ENCODE data around the gene NCOA6.
A peak's percentile ranks its signal among the peaks of the same experiment; 100 is the strongest.

Gene NCOA6

GRCh38 chr20:34852298-34852697 lies 26.8 kb upstream of the NCOA6 start:
- DNase-seq (ENCODE audit: low read depth) = no peak
- TF ChIP-seq CTCF (conservative IDR thresholded peaks at IDR 0.05; ENCODE audit: low read depth, low read length) = no peak
- H3K4me3 ChIP-seq (ENCODE audit: low read depth, low read length) = no peak overlapping the region

- TF ChIP-seq CTCF (conservative IDR thresholded peaks at IDR 0.05; ENCODE audit: low read depth, low read length) = no peak
- DNase-seq (ENCODE audit: low read depth) = no peak
- no peak overlapping the region for H3K4me3 ChIP-seq (ENCODE audit: low read depth, low read length)
These were observed 25.5 kb upstream of the NCOA6 start for GRCh38 chr20:34850969-34851368.

- H3K4me3 ChIP-seq (ENCODE audit: low read depth, low read length) = no peak overlapping the region
- no peak for DNase-seq (ENCODE audit: low read depth)
- TF ChIP-seq CTCF (conservative IDR thresholded peaks at IDR 0.05; ENCODE audit: low read depth, low read length) = no peak
These were observed 24.3 kb upstream of the NCOA6 start for GRCh38 chr20:34849778-34850177.

GRCh38 chr20:34848597-34848996 lies 23.1 kb upstream of the NCOA6 start:
- H3K4me3 ChIP-seq (ENCODE audit: low read depth, low read length) = no peak overlapping the region
- TF ChIP-seq CTCF (conservative IDR thresholded peaks at IDR 0.05; ENCODE audit: low read depth, low read length) = no peak
- DNase-seq (ENCODE audit: low read depth) = no peak

GRCh38 chr20:34843421-34843820 lies 18.0 kb upstream of the NCOA6 start:
- DNase-seq (ENCODE audit: low read depth) = no peak
- no peak for TF ChIP-seq CTCF (conservative IDR thresholded peaks at IDR 0.05; ENCODE audit: low read depth, low read length)
- no peak overlapping the region for H3K4me3 ChIP-seq (ENCODE audit: low read depth, low read length)

- H3K4me3 ChIP-seq (ENCODE audit: low read depth, low read length) = no peak overlapping the region
- no peak for DNase-seq (ENCODE audit: low read depth)
- TF ChIP-seq CTCF (conservative IDR thresholded peaks at IDR 0.05; ENCODE audit: low read depth, low read length) = no peak
These were observed 16.7 kb upstream of the NCOA6 start for GRCh38 chr20:34842143-34842542.

- DNase-seq (ENCODE audit: low read depth) = peak; percentile 60
- no peak overlapping the region for H3K4me3 ChIP-seq (ENCODE audit: low read depth, low read length)
- TF ChIP-seq CTCF (conservative IDR thresholded peaks at IDR 0.05; ENCODE audit: low read depth, low read length) = peak; percentile 34
These were observed 9.0 kb upstream of the NCOA6 start for GRCh38 chr20:34834459-34834893.
